NB4 (cell line): Measurements from ENCODE around the gene TMEM59L.

Experiments used
- DNase-seq: peaks from one replicate; pipeline ENCODE4 v3.0.0; 2010; ENCODE audit warnings: low read depth
- H3K4me3 ChIP-seq: one replicate; pipeline ENCODE4 v1.5.1; 2011; ENCODE audit warnings: mild to moderate bottlenecking, low read depth, low read length, moderate library complexity
- CTCF ChIP-seq: IDR thresholded peaks from one replicate; pipeline ENCODE4 v1.5.1; 2012; ENCODE audit warnings: low read depth, low read length
- MYC ChIP-seq: IDR thresholded peaks from 2 replicates; pipeline ENCODE4 v1.6.1; 2011; ENCODE audit warnings: low read depth, low read length
- POLR2A ChIP-seq: IDR thresholded peaks from 2 replicates; pipeline ENCODE4 v1.6.1; 2011; ENCODE audit warnings: mild to moderate bottlenecking; ENCODE audit not compliant: insufficient read length; ENCODE audit errors: extremely low read depth
- TF ChIP-seq, protein P1 (sequence below): IDR thresholded peaks from 2 replicates; pipeline ENCODE4 v1.6.1; 2011; ENCODE audit warnings: low read depth, low read length

TMEM59L gene

GRCh38 chr19:18647371-18647767 is 34.7 kb downstream of the TMEM59L start:
- no peak overlapping the region for H3K4me3 ChIP-seq

GRCh38 chr19:18647807-18648206 is 35.1 kb downstream of the TMEM59L start:
- H3K4me3 ChIP-seq, result no peak overlapping the region
- DNase-seq, result no peak
- TF ChIP-seq POLR2A (no peak), CTCF (no peak), MYC (no peak)
- TF ChIP-seq, protein P1, sequence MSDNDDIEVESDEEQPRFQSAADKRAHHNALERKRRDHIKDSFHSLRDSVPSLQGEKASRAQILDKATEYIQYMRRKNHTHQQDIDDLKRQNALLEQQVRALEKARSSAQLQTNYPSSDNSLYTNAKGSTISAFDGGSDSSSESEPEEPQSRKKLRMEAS, result no peak

More at GRCh38 chr19:18647371-18647767, 34.7 kb downstream of the TMEM59L start:
- no peak for DNase-seq
- TF ChIP-seq, protein P1, result no peak
- TF ChIP-seq POLR2A (no peak), CTCF (no peak), MYC (no peak)

DNA sequence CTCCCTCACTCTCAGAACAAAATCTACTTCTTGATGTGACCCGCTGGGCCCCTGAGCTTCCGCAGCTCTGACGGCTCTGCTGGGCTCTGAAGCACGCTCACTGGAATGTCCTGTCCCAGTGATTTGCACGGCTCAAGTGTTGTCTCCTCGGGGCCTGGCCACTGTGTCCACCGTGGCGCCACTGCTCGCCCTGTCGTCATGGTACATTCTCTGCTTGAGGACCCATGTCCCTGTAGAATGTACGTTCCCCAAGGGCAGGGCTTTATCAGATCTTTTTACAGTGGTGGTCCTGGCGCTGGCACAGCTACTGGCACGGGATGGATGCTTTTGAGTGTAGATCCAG is 36.3 kb downstream of the TMEM59L start:
- DNase-seq, result no peak
- no peak for TF ChIP-seq POLR2A
- no peak for TF ChIP-seq CTCF
- no peak for TF ChIP-seq MYC
- TF ChIP-seq, protein P1, result no peak
- no peak overlapping the region for H3K4me3 ChIP-seq

- no peak overlapping the region for H3K4me3 ChIP-seq
- TF ChIP-seq POLR2A, result no peak
- TF ChIP-seq, protein P1, result no peak
- no peak for TF ChIP-seq MYC
- TF ChIP-seq CTCF, result no peak
- DNase-seq, result no peak
These were observed 36.8 kb downstream of the TMEM59L start for GRCh38 chr19:18649371-18650020.

DNA sequence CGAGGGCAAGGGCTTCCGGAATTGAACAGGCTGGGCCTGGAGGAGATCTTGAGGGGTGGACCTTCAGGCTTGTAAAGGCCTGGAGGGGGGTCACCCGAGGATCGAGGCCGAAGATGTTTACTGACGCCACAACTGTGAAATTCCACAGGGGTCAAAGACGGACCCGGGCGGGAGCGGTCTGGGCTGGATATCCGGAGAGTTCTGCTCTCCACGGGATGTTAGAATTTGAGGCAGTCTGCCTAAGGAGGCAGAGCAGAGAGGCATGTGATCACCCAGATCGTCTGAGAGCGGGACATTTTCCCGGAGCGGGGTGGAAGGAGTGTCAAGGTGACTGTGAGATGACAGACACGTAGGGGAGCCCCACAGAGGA is 37.3 kb downstream of the TMEM59L start:
- DNase-seq, result no peak
- TF ChIP-seq CTCF, result no peak
- TF ChIP-seq, protein P1, result no peak
- TF ChIP-seq POLR2A, result no peak
- H3K4me3 ChIP-seq, result no peak overlapping the region
